ENCODE results near the gene YIPF2. TPM values are rescaled to one million over a fixed set of nuclear protein-coding genes. Genes with fewer than 3 reads are reported as not detected.

Gene YIPF2
- total RNA-seq, 1 experiment from 2014 or later, result 29.0 TPM

DNA sequence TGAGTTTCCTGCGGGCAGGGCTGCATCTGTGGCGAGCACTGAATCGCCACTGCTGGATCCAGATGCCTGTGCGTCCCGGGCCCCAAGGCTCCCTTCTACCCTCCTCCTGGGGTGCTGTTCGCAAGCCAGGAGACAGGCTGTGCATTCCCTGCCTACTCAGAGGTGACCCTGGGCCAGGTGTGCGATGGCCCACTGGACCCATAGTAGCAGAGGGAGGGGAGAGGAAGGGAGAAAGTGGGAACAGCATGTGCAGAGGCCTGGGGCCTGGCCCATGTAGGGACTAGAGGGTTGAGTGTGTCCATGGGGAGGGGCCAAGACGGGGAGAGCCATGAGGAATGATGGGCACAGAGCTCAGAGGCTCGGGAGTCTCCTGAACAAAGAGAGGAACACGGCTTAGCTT lies 29.8 kb downstream of the YIPF2 start:
- in situ Hi-C loops (cut with HindIII; ENCODE audit: low pct_unique_long_range_greater_than_20kb, low sequenced_read_pairs), result no loop called here
- intact Hi-C loops (cut with micrococcal nuclease; ENCODE audit: unreplicated experiment), result no loop called here
- DNase-seq (ENCODE audit: low read depth, low spot score) (no peak), ATAC-seq (peak; percentile 43)
- Histone ChIP-seq H3K27me3 (ENCODE audit: control insufficient read depth, insufficient read depth, low read length) (no peaks in the 10 kb centered on the region), H3K36me3 (ENCODE audit: control insufficient read depth, insufficient read depth, low read length) (no peaks in the 10 kb centered on the region), H3K27ac (ENCODE audit: low read length) (no peak overlapping the region), H3K4me1 (ENCODE audit: control insufficient read depth, insufficient read depth, low read length) (peaks cover 20% of the 10 kb centered on the region), H3K9me3 (ENCODE audit: control insufficient read depth, insufficient read depth, low read depth, low read length) (no peaks in the 10 kb centered on the region), H3K4me3 (ENCODE audit: low read depth in 2 of 2, low read length in 2 of 2) (no peak overlapping the region)
- CTCF ChIA-PET, result no interaction called here
- TF ChIP-seq POLR2AphosphoS5 (IDR thresholded peaks at IDR 0.05; ENCODE audit: low read depth, low read length) (no peak), SIN3A (IDR thresholded peaks at IDR 0.05; ENCODE audit: borderline replicate concordance, insufficient read depth, low read depth, low read length) (no peak), TCF7L2 (IDR thresholded peaks at IDR 0.05; ENCODE audit: low read depth, low read length) (no peak)
- TF ChIP-seq, protein P1, sequence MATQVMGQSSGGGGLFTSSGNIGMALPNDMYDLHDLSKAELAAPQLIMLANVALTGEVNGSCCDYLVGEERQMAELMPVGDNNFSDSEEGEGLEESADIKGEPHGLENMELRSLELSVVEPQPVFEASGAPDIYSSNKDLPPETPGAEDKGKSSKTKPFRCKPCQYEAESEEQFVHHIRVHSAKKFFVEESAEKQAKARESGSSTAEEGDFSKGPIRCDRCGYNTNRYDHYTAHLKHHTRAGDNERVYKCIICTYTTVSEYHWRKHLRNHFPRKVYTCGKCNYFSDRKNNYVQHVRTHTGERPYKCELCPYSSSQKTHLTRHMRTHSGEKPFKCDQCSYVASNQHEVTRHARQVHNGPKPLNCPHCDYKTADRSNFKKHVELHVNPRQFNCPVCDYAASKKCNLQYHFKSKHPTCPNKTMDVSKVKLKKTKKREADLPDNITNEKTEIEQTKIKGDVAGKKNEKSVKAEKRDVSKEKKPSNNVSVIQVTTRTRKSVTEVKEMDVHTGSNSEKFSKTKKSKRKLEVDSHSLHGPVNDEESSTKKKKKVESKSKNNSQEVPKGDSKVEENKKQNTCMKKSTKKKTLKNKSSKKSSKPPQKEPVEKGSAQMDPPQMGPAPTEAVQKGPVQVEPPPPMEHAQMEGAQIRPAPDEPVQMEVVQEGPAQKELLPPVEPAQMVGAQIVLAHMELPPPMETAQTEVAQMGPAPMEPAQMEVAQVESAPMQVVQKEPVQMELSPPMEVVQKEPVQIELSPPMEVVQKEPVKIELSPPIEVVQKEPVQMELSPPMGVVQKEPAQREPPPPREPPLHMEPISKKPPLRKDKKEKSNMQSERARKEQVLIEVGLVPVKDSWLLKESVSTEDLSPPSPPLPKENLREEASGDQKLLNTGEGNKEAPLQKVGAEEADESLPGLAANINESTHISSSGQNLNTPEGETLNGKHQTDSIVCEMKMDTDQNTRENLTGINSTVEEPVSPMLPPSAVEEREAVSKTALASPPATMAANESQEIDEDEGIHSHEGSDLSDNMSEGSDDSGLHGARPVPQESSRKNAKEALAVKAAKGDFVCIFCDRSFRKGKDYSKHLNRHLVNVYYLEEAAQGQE (IDR thresholded peaks at IDR 0.05; ENCODE audit: insufficient read depth in 1 of 2, low read depth in 2 of 2, low read length in 1 of 2), result no peak
- TF ChIP-seq, protein P2, sequence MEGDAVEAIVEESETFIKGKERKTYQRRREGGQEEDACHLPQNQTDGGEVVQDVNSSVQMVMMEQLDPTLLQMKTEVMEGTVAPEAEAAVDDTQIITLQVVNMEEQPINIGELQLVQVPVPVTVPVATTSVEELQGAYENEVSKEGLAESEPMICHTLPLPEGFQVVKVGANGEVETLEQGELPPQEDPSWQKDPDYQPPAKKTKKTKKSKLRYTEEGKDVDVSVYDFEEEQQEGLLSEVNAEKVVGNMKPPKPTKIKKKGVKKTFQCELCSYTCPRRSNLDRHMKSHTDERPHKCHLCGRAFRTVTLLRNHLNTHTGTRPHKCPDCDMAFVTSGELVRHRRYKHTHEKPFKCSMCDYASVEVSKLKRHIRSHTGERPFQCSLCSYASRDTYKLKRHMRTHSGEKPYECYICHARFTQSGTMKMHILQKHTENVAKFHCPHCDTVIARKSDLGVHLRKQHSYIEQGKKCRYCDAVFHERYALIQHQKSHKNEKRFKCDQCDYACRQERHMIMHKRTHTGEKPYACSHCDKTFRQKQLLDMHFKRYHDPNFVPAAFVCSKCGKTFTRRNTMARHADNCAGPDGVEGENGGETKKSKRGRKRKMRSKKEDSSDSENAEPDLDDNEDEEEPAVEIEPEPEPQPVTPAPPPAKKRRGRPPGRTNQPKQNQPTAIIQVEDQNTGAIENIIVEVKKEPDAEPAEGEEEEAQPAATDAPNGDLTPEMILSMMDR (IDR thresholded peaks at IDR 0.05), result no peak
- POLR2A ChIA-PET, result interaction anchor here (0.6 kb wide), 1 partner anchor 63 kb away, joined by 5 read pairs; no protein-coding TSS in a partner anchor
- BruUV-seq (replicated peaks), result no TSS peak

DNA sequence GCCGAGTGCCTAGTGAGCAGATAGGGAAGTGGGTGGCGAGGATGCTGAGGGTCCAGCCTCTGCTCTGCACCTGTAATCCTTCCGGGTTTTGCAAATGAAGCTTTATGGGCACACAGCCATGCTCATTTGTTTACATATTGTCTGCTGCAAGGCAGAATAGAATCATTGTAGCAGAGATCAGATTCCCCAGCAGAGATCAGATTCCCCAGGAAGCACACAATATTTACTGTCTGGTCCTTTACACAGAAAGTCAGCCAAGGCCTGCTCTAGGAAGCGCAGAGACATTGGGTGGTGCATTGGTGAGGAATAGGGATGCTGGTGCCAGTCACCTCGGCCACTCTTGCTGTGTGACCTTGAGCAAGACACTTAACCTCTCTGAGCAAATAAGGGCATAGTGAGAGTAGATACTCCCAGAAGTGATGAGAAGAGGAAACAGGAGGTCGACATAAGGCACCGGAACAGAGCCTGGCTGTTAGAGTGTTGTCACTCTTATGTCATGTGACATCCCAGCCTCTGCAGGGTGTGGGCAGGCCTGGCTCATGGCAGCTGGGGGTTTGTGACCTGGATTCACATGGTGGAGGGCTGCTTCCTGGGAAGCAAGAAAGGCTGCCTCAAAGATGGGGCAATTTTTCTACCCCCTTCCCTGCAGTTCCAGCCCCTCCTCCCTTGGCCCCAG lies 31.4 kb downstream of the YIPF2 start:
- Histone ChIP-seq H3K27me3 (ENCODE audit: control insufficient read depth, insufficient read depth, low read length) (no peaks in the 10 kb centered on the region), H3K4me1 (ENCODE audit: control insufficient read depth, insufficient read depth, low read length) (peaks cover 20% of the 10 kb centered on the region), H3K4me3 (ENCODE audit: low read depth in 2 of 2, low read length in 2 of 2) (no peak overlapping the region), H3K36me3 (ENCODE audit: control insufficient read depth, insufficient read depth, low read length) (no peaks in the 10 kb centered on the region), H3K9me3 (ENCODE audit: control insufficient read depth, insufficient read depth, low read depth, low read length) (no peaks in the 10 kb centered on the region), H3K27ac (ENCODE audit: low read length) (no peak overlapping the region)
- TF ChIP-seq POLR2AphosphoS5 (IDR thresholded peaks at IDR 0.05; ENCODE audit: low read depth, low read length) (no peak), SIN3A (IDR thresholded peaks at IDR 0.05; ENCODE audit: borderline replicate concordance, insufficient read depth, low read depth, low read length) (no peak), TCF7L2 (IDR thresholded peaks at IDR 0.05; ENCODE audit: low read depth, low read length) (no peak)
- TF ChIP-seq, protein P2 (IDR thresholded peaks at IDR 0.05), result no peak
- POLR2A ChIA-PET, result no interaction called here
- DNase-seq (ENCODE audit: low read depth, low spot score), result no peak
- CTCF ChIA-PET, result no interaction called here
- intact Hi-C loops (cut with micrococcal nuclease; ENCODE audit: unreplicated experiment), result no loop called here
- in situ Hi-C loops (cut with HindIII; ENCODE audit: low pct_unique_long_range_greater_than_20kb, low sequenced_read_pairs), result no loop called here
- BruUV-seq (replicated peaks), result no TSS peak
- no peak for ATAC-seq

All from Panc1 (cell line).